HG03175 (cell line): ENCODE measurements around the gene BRIP1.

ENCODE experiments used
- ATAC-seq: cut with Tn5 transposase; IDR thresholded peaks from one replicate; pipeline ENCODE4 v1.9.1; 2021; ENCODE audit warnings: mild to moderate bottlenecking, moderate library complexity; ENCODE audit not compliant: unreplicated experiment

The BRIP1 gene

DNA sequence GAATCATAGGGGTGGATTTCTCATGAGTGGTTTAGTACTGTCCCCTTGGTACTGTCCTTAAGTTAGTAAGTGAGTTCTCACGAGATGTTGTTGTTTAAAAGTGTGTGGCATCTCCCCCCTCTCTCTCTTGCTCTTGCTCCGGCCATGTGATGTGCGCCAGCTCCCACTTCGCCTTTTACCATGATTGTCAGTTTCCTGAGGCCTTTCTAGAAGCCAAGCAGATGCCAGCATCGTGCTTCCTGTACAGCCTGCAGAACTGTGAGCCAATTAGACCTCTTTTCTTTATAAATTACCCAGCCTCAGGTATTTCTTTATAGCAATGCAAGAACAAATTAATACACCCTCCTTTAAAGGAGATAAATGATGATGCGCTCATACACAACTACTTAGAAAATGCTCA lies 222.2 kb downstream of the BRIP1 start:
- ATAC-seq, result no peak

DNA sequence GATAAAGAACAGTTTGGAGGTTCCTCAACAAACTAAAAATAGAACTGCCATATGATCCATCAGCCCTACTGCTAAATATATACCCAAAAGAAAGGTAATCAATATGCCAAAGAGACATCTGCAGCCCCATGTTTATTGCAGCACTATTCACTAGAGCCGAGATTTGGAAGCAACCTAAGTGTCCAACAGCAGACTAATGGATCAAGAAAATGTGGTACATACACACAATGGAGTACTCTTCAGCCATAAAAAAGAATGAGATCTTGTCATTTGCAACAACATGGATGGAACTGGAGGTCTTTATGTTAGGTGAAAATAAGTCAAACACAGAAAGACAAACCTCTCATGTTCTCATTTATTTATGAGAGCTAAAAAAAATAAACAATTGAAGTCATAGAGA lies 223.5 kb downstream of the BRIP1 start:
- no peak for ATAC-seq

DNA sequence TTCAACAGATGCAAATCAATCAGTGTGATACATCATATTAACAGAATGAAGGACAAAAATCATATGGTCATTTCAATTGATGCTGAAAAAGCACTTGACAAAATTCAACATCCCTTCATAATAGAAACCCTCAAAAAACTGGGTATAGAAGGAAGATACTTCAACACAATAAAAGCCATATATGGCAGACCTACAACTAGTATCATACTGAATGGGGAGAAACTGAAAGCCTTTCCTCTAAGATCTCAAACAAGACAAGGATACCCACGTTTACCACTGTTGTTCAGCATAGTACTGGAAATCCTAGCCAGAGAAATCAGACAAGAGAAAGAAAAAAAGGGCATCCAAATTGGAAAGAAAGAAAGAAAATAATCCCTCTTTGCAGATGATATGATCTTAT lies 225.2 kb downstream of the BRIP1 start:
- no peak for ATAC-seq

DNA sequence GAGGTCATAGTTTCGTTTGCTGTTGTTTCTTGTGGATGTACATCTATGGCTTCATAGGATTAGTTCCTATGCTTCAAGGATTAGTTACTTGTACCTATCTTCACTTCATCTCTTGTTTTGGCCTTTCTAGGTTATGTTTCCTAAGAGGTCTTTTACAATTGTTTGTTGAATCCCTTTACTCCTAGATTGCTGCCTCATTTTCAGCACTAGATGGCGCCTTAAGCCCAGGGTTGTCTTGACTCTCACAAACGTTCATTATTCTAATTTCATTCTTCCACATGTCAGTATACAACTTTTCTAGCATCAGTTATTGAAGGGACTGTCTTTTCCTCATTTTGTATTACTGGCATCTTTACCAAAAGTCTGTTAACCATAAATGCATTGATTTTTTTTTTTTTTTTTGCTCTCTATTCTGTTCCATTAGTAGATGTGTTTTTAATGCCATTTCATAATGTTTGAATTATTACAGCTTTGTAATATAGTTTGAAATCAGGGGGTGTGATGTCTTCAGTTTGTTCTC lies 227.4 kb downstream of the BRIP1 start:
- no peak for ATAC-seq

DNA sequence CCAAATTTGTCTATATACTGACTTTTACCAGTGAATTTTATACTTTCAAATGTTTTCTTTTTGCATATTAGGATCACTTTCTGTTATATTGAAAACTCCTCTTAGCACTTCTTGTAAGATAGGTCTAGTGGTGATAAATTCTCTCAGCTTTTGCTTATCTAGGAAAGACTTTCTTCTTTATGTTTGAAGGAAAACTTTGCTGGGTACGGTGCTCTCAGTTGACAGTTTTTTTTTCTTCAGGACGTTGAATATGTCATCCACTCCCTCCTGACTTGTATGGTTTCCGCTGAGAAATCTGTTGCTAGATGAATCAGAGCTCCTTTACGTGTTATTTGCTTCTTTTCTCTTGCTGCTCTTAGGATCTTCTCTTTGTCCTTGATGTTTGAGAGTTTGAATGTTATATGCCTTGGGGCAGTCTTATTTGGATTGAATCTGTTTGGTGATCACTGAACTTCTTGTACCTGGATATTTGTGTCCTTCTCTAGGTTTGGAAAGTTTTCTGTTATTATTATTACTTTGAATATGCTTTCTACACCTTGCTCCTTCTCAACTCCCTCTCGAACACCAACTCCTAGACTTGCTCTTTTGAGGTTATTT lies 228.3 kb downstream of the BRIP1 start:
- no peak for ATAC-seq

DNA sequence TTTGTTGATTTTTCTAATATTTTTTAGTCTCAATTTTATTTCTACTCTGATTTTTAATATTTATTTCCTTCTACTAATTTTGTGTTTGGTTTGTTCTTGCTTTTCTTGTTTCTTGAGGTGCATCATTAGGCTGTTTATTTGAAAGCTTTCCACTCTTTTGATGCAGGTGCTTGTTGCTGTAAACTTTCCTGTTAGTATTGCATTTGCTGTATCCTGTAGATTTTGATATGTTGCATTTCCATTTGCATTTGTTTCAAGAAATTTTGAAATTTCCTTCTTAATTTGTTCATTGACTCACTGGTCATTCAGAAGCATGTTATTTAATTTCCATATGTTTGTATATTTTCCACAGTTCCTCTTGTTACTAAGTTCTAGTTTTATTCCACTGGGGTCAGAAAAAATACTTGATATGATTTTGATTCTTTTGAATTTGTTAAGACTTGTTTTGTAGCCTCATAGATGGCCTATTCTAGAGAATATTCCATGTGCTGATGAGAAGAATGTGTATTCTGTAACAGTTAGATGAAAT lies 229.3 kb downstream of the BRIP1 start:
- ATAC-seq, result no peak

DNA sequence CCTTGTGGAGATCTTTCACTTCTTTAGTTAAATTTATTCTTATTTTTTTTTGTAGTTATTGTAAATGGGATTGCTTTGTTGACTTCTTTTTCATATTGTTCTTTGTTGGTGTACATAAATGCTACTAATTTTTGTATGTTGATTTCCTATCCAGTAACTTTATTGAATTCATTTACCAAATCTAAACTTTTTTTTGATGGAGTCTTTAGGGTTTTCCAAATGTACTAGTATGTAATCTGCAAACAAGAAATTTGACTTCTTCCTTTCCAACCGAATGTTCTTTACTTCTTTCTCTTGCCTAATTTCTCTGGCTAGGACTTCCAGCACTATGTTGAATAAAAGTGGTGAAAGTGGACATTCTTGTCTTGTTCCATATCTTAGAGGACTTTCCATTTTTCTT lies 230.5 kb downstream of the BRIP1 start:
- ATAC-seq, result no peak

DNA sequence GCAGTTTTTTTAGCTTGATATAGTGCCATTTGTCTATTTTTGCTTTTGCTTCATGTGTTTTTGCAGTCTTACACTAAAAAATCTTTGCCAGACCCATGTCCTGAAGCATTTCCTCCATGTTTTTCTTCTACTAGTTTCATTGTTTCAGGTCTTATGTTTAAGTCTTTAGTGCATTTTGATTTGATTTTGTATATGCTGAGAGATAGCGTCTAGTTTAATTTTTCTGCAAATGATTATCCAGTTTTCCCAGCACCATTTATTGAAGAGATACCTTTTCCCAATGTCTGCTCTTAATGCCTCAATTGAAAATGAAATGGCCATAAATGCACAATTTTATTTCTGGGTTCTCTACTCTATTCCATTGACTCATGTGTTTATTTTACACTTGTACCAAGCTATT lies 231.5 kb downstream of the BRIP1 start:
- no peak for ATAC-seq
